Activated naive CD4-positive, alpha-beta T cell treated with anti-CD3 and anti-CD28 coated beads, Interleukin-2, amount 50 U/mL, for 24 hours (primary cell): ENCODE results near the gene SBK1.
"Not testable (repeated sequence)": the region's sequence is repeated elsewhere in the genome, so short reads cannot be mapped to it uniquely, and the experiment has no call there.

Experiments used
- H3K27ac Mint-ChIP-seq: one replicate; pipeline ENCODE4 v1.8.0; 2021; ENCODE audit warnings: mild to moderate bottlenecking, mixed read lengths
- H3K27me3 Mint-ChIP-seq: one replicate; pipeline ENCODE4 v1.8.0; 2021; ENCODE audit warnings: mixed read lengths
- H3K36me3 Mint-ChIP-seq: one replicate; pipeline ENCODE4 v1.8.0; 2021; ENCODE audit warnings: mixed read lengths
- H3K4me1 Mint-ChIP-seq: one replicate; pipeline ENCODE4 v1.8.0; 2021; ENCODE audit warnings: mixed read lengths
- H3K4me3 Mint-ChIP-seq: one replicate; pipeline ENCODE4 v1.8.0; 2021; ENCODE audit warnings: mild to moderate bottlenecking, mixed read lengths
- H3K9me3 Mint-ChIP-seq: one replicate; pipeline ENCODE4 v1.8.0; 2021; ENCODE audit warnings: mixed read lengths

The SBK1 gene

DNA sequence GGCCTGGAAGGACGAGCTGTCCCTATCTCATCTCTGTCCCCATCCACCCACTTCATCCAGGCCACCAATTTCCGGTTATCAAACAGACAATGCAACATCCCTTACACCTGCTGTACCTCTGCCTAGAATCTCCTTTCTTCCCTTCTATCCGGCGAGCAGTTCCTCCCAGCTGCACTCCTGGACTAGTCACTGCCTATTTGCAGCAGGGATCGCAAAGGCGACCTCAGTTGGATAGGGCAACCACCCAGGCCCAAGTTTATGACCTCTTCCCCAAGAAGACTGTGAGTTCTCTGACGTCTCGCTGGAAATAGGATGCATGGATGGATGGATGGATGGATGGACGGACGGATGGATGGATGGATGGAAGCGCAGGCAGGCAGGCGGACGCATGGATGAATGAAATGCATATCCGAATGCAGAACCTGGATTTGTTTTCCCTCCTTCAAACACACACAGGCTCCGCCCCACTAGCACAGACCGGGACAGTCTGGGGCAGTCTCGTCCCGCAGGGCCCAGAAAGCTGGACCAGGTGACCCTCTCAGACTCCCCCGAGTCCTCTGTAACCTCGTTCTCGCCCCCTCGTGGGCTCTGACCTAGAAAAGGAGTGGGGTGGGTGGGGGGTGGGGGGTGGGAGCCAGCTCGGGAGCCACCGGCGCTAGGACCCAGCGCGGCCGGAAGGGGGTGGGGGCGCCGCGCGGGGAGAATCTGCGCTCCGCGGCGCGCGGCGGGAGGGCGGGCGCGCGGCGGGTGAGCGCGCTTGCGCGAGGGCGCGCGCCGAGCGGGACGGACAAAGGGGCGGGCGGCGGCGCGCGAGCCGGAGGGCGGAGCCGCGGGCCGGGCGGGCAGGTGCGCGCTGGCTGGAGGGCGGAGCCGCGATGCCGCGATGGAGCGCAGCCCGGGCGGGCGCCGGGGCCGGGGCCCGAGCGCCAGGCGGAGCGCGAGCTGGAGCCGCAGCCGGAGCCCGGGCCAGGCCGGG, at the start of gene SBK1:
Gene SBK1 (plus strand): TSS at position 875 of the 976 bp plus-strand sequence. CDS start 24,867 bp downstream, outside the sequence.
- Mint-ChIP-seq H3K4me3 (peak within 1 kb of the TSS; percentile 90), H3K27me3 (no peaks in the 10 kb centered on the region), H3K4me1 (peaks cover 69% of the 10 kb centered on the region), H3K27ac (peak within 1 kb of the TSS; percentile 88), H3K36me3 (no peaks in the 10 kb centered on the region), H3K9me3 (no peaks in the 10 kb centered on the region)

DNA sequence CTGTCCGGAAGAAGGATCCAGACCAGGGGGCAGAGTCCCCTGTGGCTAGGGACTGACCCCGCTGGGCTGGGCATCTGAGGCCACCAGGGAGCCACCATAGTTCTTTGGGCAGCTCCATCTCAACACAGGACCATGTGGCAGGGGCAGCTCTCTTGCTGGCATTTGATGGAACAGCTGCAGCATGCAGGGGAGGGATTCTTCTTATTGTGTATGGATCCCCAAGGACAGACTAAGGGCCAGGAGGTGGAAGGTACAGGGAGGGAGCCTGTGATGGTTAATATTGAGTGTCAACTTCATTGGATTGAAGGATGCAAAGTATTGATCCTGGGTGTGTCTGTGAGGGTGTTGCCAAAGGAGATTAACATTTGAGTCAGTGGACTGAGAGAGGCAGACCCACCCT, 42.8 kb upstream of the SBK1 start:
- not testable (repeated sequence) for H3K27me3 Mint-ChIP-seq, H3K27ac Mint-ChIP-seq, H3K4me3 Mint-ChIP-seq, H3K36me3 Mint-ChIP-seq, H3K9me3 Mint-ChIP-seq, H3K4me1 Mint-ChIP-seq

DNA sequence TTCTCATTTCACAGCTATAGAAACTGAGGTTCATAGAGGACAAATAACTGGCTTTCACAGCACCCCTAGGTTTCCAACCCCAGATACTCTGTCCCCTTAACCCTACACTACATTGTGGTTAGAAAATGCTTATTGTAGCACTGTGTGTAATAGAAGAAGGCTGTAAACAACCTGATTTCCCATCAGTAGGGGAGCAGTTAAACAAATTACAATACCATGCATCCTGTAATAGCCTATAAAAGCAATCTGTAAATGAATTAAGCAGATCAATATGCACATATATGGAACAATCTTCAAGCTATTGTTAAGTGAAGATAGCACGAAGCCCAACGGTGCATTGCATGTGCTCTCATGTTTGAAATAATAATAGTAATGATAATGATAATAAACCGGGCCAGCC, 41.3 kb upstream of the SBK1 start:
- Mint-ChIP-seq H3K27me3 (no peaks in the 10 kb centered on the region), H3K27ac (no peak overlapping the region), H3K36me3 (no peaks in the 10 kb centered on the region), H3K4me1 (no peaks in the 10 kb centered on the region), H3K4me3 (no peak overlapping the region), H3K9me3 (no peaks in the 10 kb centered on the region)

DNA sequence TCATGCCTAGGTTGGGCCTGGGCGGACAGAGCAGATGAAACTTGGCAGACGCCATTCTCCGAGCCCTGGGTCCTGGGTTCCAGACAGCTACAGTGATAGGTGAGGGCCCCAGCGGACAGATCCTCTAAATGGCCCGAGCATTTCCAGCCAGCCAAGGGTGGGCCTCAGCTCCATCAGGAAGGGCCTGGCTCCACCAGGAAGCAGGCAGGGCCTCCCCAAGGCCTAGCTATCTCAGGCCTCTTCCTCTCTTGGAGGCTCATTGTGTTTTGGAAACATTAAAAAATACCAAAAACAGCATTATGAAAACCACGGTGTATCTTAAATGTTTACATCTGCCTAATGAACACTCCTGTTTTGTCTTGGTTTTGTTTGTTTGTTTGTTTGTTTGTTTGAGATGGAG, 38.2 kb upstream of the SBK1 start:
- H3K27me3 Mint-ChIP-seq: no peaks in the 10 kb centered on the region
- H3K9me3 Mint-ChIP-seq: no peaks in the 10 kb centered on the region
- H3K27ac Mint-ChIP-seq: no peak overlapping the region
- no peaks in the 10 kb centered on the region for H3K36me3 Mint-ChIP-seq
- H3K4me1 Mint-ChIP-seq: no peaks in the 10 kb centered on the region
- no peak overlapping the region for H3K4me3 Mint-ChIP-seq

DNA sequence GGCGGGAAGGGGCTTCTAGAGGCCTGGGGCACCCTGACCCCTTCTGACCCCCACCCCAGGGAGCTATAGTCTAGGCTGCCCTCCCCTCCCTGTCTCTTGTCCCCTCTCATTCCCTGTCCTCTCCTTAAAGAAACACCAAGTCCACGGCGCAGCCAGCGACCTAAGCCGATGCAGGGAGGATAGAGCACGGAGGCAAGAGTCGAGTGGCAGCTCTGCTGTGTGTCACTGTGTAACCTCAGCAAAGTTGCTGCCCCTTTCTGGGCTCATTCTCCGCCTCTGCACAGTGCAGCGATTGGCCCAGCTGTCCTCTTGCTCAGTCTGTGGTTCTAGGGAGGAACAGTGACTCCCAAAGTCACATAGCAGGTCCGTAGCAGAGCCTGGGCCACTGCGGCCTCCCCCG, 36.5 kb upstream of the SBK1 start:
- Mint-ChIP-seq H3K27me3 (no peaks in the 10 kb centered on the region), H3K9me3 (no peaks in the 10 kb centered on the region), H3K4me1 (peaks cover 9% of the 10 kb centered on the region), H3K36me3 (no peaks in the 10 kb centered on the region), H3K27ac (no peak overlapping the region), H3K4me3 (no peak overlapping the region)

DNA sequence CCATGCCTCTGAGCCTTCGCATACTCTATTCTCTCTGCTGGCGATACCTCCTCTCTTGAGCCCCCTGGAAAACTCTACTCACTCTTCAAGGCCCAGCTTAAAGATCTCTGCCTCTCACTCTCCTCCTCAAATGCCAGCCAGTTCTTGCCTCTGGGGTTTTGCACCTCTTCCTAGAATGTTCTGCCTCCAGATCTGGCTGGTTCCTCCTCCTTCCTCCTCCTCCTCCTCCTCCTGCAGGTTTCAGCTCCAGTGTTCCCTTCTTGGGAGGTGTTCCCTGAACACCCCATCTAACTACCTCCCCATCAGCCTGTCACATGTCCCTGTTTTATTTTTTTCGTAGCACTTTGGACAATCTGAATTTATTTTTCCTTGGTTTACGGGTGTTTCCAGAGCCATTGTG, 35.1 kb upstream of the SBK1 start:
- H3K27ac Mint-ChIP-seq: peak overlapping the region; percentile 32
- H3K9me3 Mint-ChIP-seq: no peaks in the 10 kb centered on the region
- H3K4me1 Mint-ChIP-seq: peaks cover 9% of the 10 kb centered on the region
- H3K4me3 Mint-ChIP-seq: no peak overlapping the region
- no peaks in the 10 kb centered on the region for H3K36me3 Mint-ChIP-seq
- no peaks in the 10 kb centered on the region for H3K27me3 Mint-ChIP-seq

DNA sequence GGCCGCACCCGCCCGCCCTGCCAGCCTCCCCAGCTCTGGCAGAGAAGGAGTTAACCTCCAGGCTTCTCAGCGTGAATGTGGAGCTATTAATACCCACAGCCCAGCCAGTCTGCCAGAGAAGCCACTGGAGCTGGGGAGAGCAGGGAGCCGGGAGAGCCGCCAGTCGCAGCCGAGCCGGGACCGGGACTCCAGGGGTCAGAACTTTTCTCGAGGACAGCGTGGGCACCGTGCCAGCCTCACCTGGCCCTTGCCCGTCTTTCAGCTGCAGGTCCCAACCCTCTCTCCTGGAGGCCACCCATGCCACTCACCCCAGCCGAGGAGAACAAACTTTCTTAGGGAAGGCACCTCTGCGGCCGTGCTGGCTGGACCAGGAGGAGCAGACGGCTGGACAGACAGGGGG, 33.8 kb upstream of the SBK1 start:
- Mint-ChIP-seq H3K36me3 (no peaks in the 10 kb centered on the region), H3K27ac (no peak overlapping the region), H3K4me1 (peaks cover 9% of the 10 kb centered on the region), H3K4me3 (no peak overlapping the region), H3K9me3 (no peaks in the 10 kb centered on the region), H3K27me3 (no peaks in the 10 kb centered on the region)

DNA sequence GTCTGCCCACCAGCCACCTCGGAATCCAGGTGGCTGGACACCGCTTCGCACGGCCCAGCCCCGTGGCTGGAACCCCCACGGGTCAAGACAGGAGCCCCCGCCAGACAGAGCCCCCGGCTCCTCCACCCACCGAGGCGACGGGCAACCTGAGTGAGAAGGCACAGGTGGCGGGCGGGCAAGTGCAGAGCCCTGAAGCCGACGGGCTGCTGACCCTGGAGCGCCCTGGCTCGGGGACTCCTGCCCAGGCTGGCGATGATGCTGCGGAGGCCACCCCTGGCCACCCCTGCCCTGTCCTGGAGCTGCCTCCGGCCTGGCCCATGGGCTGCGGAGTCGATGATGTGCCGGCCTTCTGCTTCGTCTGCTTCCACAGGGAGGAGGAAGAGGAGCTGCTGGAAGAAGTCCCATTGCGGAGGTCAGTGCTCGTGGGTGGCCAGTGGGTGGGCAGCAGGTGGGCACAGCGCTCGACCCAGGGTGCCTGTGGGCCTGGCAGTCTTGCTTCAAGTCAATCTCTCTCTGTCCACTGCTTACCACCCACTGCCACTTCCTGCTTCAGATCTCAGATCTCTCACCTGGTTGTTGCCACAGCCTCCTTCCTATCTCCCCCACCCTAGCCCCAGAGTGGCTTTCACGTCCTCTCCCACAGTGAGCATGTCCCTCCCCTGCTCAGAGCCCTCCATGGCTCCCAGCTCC, 33.1 kb upstream of the SBK1 start:
- Mint-ChIP-seq H3K9me3 (no peaks in the 10 kb centered on the region), H3K4me1 (peaks cover 9% of the 10 kb centered on the region), H3K27ac (no peak overlapping the region), H3K36me3 (no peaks in the 10 kb centered on the region), H3K27me3 (no peaks in the 10 kb centered on the region), H3K4me3 (no peak overlapping the region)

DNA sequence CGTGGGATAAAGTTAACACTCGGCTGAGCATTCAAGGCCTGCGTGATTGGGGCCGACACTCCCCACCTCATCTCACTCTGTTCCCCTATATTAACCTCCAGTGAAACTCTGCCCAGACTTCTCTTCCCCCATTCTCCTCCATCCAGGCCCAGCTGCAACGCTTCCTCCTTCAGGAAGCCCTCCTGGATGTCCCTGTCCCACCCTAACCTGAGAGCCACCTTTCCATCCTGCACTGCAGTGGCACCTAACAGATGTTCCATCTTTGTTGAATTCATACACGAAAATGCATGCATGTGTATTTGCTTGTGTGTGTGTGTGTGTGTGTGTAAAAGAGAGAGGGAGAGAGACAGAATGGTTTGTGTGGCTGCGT, 32.6 kb upstream of the SBK1 start:
- Mint-ChIP-seq H3K27me3 (no peaks in the 10 kb centered on the region), H3K9me3 (no peaks in the 10 kb centered on the region), H3K4me1 (peaks cover 13% of the 10 kb centered on the region), H3K4me3 (no peak overlapping the region), H3K27ac (no peak overlapping the region), H3K36me3 (no peaks in the 10 kb centered on the region)

DNA sequence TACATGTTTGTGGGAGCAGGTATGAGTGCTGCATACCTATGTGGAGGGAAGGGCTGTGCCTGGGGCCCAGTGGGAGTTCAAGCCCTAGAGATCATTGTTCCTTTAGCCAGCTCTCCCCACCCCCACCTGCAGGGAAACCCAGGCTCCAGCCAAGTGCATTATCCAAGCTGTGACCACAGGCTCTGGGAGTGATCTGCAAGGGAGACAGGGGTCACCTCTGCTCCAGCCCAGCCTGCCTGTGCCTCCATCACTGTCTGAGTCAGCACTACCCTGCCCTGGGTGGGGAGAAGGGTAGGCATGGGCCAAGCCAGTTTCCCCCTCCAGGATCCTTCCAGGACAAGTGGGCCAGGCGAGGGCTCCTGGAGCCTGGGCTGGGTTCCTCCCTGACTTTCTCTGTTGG, 32.1 kb upstream of the SBK1 start:
- Mint-ChIP-seq H3K4me3 (no peak overlapping the region), H3K27ac (no peak overlapping the region), H3K9me3 (no peaks in the 10 kb centered on the region), H3K36me3 (no peaks in the 10 kb centered on the region), H3K4me1 (peaks cover 17% of the 10 kb centered on the region), H3K27me3 (no peaks in the 10 kb centered on the region)

DNA sequence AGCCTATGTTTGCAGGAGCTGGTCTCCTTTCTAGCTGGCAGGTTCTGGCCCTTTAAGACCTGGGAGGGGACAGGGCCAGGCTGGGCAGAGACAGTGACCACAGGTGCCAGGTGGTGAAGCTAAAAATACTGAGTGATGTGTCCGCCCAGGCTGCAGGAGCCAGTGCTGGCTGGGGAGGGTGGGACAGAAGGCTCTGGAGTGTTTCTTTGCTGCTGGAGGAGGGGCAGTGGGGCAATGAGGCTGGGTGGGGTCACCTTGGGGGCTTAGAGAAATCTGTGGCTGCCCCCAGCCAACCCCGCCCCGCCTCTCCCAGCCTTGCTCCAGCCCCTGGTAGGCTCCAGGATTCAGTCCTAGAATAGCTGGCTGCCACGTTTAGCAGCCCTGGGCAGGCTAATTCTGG, 30.4 kb upstream of the SBK1 start:
- H3K4me1 Mint-ChIP-seq: peaks cover 28% of the 10 kb centered on the region
- H3K36me3 Mint-ChIP-seq: no peaks in the 10 kb centered on the region
- H3K27ac Mint-ChIP-seq: no peak overlapping the region
- H3K9me3 Mint-ChIP-seq: no peaks in the 10 kb centered on the region
- no peaks in the 10 kb centered on the region for H3K27me3 Mint-ChIP-seq
- H3K4me3 Mint-ChIP-seq: no peak overlapping the region

DNA sequence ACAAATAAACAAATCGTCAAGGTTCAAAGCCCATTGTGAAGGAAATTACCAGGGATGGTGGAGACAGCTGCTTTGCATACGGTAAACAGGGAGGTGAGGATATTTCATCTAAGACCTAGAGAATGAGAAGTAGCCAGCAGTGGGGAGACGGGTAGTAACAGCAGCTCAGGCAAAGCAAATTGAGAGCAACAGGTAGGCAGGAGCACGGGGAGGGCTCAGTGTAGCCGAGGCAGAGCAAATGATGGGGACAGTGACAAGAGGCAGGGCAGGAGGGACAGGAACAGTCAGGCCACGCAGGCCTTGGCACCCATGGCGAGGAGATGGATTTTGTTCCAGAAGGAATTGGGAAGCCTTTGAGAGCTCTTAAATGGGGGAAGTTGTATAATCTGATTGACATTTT, 29.0 kb upstream of the SBK1 start:
- no peaks in the 10 kb centered on the region for H3K27me3 Mint-ChIP-seq
- H3K27ac Mint-ChIP-seq: no peak overlapping the region
- peaks cover 28% of the 10 kb centered on the region for H3K4me1 Mint-ChIP-seq
- no peaks in the 10 kb centered on the region for H3K9me3 Mint-ChIP-seq
- H3K36me3 Mint-ChIP-seq: no peaks in the 10 kb centered on the region
- H3K4me3 Mint-ChIP-seq: no peak overlapping the region

DNA sequence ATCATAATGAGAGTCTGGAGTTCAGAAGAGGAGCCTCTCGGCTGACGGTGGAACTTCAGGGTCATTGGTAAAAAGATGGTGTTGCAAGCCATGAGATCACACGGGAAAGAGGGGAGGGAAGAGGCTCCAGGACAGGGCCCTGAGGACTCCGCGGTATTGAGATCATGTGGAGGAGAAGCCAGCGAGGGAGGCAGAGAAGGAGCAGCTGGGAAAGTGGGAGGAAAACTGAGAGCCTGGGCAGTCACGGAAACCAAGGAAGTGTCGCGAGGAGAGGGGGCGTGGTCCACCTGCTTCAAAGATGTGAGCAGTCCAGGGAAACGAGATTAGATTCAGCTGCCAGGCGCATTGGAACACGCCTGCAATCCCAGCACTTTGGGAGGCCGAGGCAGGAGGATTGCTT, 27.7 kb upstream of the SBK1 start:
- Mint-ChIP-seq H3K27me3 (no peaks in the 10 kb centered on the region), H3K36me3 (no peaks in the 10 kb centered on the region), H3K4me1 (peaks cover 23% of the 10 kb centered on the region), H3K27ac (no peak overlapping the region), H3K9me3 (no peaks in the 10 kb centered on the region), H3K4me3 (no peak overlapping the region)

DNA sequence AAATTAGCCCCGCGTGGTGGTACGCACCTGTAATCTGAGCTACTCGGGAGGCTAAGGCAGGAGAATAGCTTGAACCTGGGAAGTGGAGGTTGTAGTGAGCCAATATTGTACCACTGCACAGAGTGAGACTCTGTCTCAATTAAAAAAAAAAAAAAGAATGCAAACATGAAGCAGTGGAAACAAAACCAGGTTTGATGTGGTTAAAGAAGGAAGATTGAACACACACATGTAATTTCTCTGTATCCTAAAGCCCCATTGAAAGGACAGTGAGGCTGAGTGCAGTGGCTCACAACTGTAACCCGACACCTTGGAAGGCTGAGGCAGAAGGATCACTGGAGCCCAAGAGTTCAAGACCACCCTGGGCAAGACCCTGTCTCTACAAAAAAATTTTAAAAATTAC, 26.5 kb upstream of the SBK1 start:
- Mint-ChIP-seq H3K27me3 (no peaks in the 10 kb centered on the region), H3K36me3 (no peaks in the 10 kb centered on the region), H3K9me3 (no peaks in the 10 kb centered on the region), H3K4me3 (peak overlapping the region; percentile 1), H3K4me1 (peaks cover 19% of the 10 kb centered on the region), H3K27ac (no peak overlapping the region)

DNA sequence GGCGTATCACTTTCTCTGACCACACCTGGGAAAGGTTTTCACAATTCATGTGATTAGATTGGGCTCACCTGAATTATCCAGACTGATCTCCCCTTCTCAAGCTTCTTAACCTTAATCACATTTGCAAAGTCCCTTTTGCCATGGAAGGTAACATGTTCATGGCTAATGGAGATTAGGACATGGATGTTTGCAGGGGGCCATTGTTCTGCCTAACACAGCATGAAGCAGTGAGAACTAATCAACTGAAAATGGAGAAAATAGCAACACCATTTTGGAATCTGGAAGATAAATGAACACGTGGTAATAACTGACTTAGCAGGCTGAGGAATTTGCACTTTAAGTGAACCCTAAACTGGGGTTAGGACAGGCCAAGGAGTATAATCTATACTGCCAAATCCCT, 25.0 kb upstream of the SBK1 start:
- Mint-ChIP-seq H3K4me3 (no peak overlapping the region), H3K27me3 (no peaks in the 10 kb centered on the region), H3K27ac (no peak overlapping the region), H3K4me1 (peaks cover 19% of the 10 kb centered on the region), H3K36me3 (no peaks in the 10 kb centered on the region), H3K9me3 (no peaks in the 10 kb centered on the region)

DNA sequence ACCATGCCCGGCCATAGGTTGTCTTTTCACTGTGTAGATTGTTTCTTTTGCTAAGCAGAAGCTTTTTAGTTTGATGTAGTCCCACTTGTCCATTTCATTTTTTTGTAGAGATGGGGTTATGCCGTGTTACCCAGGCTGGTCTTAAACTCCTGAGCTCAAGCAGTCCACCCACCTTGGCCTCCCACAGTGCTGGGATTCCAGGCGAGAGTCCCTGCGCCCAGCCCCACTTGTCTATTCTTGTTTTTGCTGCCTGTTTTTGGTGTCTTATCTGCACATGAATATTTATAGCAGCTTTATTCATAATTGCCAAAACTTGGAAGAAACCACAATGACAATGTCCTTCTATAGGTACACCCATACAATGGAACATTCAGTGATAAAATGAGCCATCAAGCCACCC, 18.8 kb upstream of the SBK1 start:
- H3K27me3 Mint-ChIP-seq: no peaks in the 10 kb centered on the region

More for the DNA sequence above, 18.8 kb upstream of the SBK1 start:
- Mint-ChIP-seq H3K27ac (no peak overlapping the region), H3K36me3 (no peaks in the 10 kb centered on the region), H3K4me3 (no peak overlapping the region), H3K9me3 (no peaks in the 10 kb centered on the region), H3K4me1 (peaks cover 35% of the 10 kb centered on the region)
